Measurements from ENCODE around the gene ARL5B. TPM values are rescaled to one million over a fixed set of nuclear protein-coding genes. Genes with fewer than 3 reads are reported as not detected.

ARL5B gene
- total and polyA plus RNA-seq, 2 of the 4 experiments (the other 2 are of a cell fraction): 5.9 to 12.0 TPM

GRCh38 chr10:18675086-18675801 lies 16.0 kb downstream of the ARL5B start:
- H3K9ac ChIP-seq (ENCODE audit: low read depth, low read length): no peak overlapping the region
- dilution Hi-C loops (cut with HindIII; ENCODE audit: low sequenced_read_pairs, unreplicated experiment) (no loop called here), in situ Hi-C loops (cut with MboI; ENCODE audit: low sequenced_read_pairs) (loop anchor here (25.0 kb wide), 1 partner anchor 1112 kb away; no protein-coding TSS in a partner anchor), intact Hi-C loops (cut with micrococcal nuclease) (no loop called here)
- no peak overlapping the region for H2AK9ac ChIP-seq (replicated peaks; ENCODE audit: low read depth, low read length, poor library complexity)
- H3K18ac ChIP-seq (ENCODE audit: low read depth, low read length): no peak overlapping the region
- no peaks in the 10 kb centered on the region for H3K9me3 ChIP-seq (ENCODE audit: control insufficient read depth, insufficient read depth, low read length)
- H2BK15ac ChIP-seq (ENCODE audit: low read depth, low read length): no peak overlapping the region
- H3K23ac ChIP-seq (ENCODE audit: low read depth, low read length): no peak overlapping the region
- no peak overlapping the region for H3K56ac ChIP-seq (ENCODE audit: extremely low read depth, insufficient read depth, low read length)
- H2AK5ac ChIP-seq (ENCODE audit: low read depth, low read length): no peak overlapping the region
- CTCF ChIA-PET: no interaction called here
- H2BK20ac ChIP-seq (ENCODE audit: low read depth, low read length): no peak overlapping the region
- peaks cover 31% of the 10 kb centered on the region for H3K36me3 ChIP-seq (ENCODE audit: control insufficient read depth, insufficient read depth, low read length)
- no peak overlapping the region for H3K14ac ChIP-seq (replicated peaks; ENCODE audit: low read depth, low read length)
- BruUV-seq (replicated peaks): no TSS peak
- H3K27me3 ChIP-seq (ENCODE audit: control insufficient read depth, insufficient read depth, low read length): no peaks in the 10 kb centered on the region
- no peak overlapping the region for H4K91ac ChIP-seq (ENCODE audit: insufficient read depth, low read depth, low read length)
- H4K20me1 ChIP-seq (ENCODE audit: insufficient read depth, low read length): peaks cover 6% of the 10 kb centered on the region; the same call in 1 of the 2 replicates
- no peak overlapping the region for H4K8ac ChIP-seq (ENCODE audit: low read depth in 2 of 2, low read length in 2 of 2)
- no peak overlapping the region for H3K4me3 ChIP-seq (ENCODE audit: insufficient read depth, low read depth, low read length)
- peaks cover 20 to 27% of the 10 kb centered on the region in 2 experiments for H3K79me1 ChIP-seq (ENCODE audit: low read depth in 1 of 2, low read length in 2 of 2)
- no CpG with 5 or more reads among the region's 4 CpGs for WGBS, 2 experiments (ENCODE audit: extremely low coverage in 2 of 2, insufficient read length in 1 of 2)
- H2AFZ ChIP-seq (replicated peaks; ENCODE audit: low read length, poor library complexity): no peak overlapping the region
- H3K9me1 ChIP-seq (ENCODE audit: insufficient read depth, low read length): no peaks in the 10 kb centered on the region
- H3K4me2 ChIP-seq (ENCODE audit: low read depth, low read length): no peak overlapping the region
- ATAC-seq (ENCODE audit: low read depth): no peak
- no peak overlapping the region for H3K4ac ChIP-seq (ENCODE audit: low read depth, low read length)
- no peak overlapping the region for H2BK5ac ChIP-seq (ENCODE audit: low read depth, low read length, poor library complexity, severe bottlenecking)
- DNase-seq: no peak
- H3K4me1 ChIP-seq (ENCODE audit: control insufficient read depth, insufficient read depth, low read length): no peaks in the 10 kb centered on the region
- no peak for TF ChIP-seq FOS (IDR thresholded peaks at IDR 0.05; ENCODE audit: low read depth, low read length)
- TF ChIP-seq RFX5 (IDR thresholded peaks at IDR 0.05; ENCODE audit: low read depth, low read length): no peak
- TF ChIP-seq RAD21 (IDR thresholded peaks at IDR 0.05; ENCODE audit: low read length): no peak
- TF ChIP-seq BHLHE40 (IDR thresholded peaks at IDR 0.05; ENCODE audit: low read depth, low read length): no peak
- TF ChIP-seq MAZ (IDR thresholded peaks at IDR 0.05; ENCODE audit: borderline replicate concordance, low read depth, low read length): no peak
- TF ChIP-seq RCOR1 (IDR thresholded peaks at IDR 0.05; ENCODE audit: insufficient replicate concordance, low read length): no peak
- TF ChIP-seq, protein P1, sequence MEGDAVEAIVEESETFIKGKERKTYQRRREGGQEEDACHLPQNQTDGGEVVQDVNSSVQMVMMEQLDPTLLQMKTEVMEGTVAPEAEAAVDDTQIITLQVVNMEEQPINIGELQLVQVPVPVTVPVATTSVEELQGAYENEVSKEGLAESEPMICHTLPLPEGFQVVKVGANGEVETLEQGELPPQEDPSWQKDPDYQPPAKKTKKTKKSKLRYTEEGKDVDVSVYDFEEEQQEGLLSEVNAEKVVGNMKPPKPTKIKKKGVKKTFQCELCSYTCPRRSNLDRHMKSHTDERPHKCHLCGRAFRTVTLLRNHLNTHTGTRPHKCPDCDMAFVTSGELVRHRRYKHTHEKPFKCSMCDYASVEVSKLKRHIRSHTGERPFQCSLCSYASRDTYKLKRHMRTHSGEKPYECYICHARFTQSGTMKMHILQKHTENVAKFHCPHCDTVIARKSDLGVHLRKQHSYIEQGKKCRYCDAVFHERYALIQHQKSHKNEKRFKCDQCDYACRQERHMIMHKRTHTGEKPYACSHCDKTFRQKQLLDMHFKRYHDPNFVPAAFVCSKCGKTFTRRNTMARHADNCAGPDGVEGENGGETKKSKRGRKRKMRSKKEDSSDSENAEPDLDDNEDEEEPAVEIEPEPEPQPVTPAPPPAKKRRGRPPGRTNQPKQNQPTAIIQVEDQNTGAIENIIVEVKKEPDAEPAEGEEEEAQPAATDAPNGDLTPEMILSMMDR (conservative IDR thresholded peaks at IDR 0.05; ENCODE audit: low read depth, low read length): no peak
- TF ChIP-seq POLR2A (IDR thresholded peaks at IDR 0.05; ENCODE audit: low read depth, low read length): no peak
- no peak for TF ChIP-seq CEBPB (IDR thresholded peaks at IDR 0.05; ENCODE audit: low read depth, low read length)
- TF ChIP-seq SMC3 (IDR thresholded peaks at IDR 0.05; ENCODE audit: low read depth, low read length): no peak
- TF ChIP-seq, protein P2, sequence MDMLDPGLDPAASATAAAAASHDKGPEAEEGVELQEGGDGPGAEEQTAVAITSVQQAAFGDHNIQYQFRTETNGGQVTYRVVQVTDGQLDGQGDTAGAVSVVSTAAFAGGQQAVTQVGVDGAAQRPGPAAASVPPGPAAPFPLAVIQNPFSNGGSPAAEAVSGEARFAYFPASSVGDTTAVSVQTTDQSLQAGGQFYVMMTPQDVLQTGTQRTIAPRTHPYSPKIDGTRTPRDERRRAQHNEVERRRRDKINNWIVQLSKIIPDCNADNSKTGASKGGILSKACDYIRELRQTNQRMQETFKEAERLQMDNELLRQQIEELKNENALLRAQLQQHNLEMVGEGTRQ (IDR thresholded peaks at IDR 0.05; ENCODE audit: low read depth, low read length): no peak
- TF ChIP-seq MXI1 (IDR thresholded peaks at IDR 0.05; ENCODE audit: borderline replicate concordance, low read depth, low read length): no peak
- no peak for TF ChIP-seq ELK1 (IDR thresholded peaks at IDR 0.05; ENCODE audit: borderline replicate concordance, low read depth, low read length)
- TF ChIP-seq MAFK (IDR thresholded peaks at IDR 0.05; ENCODE audit: low read depth, low read length): no peak
- TF ChIP-seq NFE2L2 (IDR thresholded peaks at IDR 0.05; ENCODE audit: low read depth, low read length): no peak
- no peak for TF ChIP-seq CHD1 (IDR thresholded peaks at IDR 0.05; ENCODE audit: low read depth, low read length)
- POLR2A ChIA-PET (ENCODE audit: unreplicated experiment): no interaction called here
- H4K5ac ChIP-seq (ENCODE audit: low read depth, low read length): no peak overlapping the region
- no peak overlapping the region for H2BK120ac ChIP-seq (ENCODE audit: low read depth, low read length)
- H3K27ac ChIP-seq (ENCODE audit: insufficient read depth, low read length): no peak overlapping the region

All from IMR-90 (cell line).